ENCODE data around the gene ADGRV1.
"Not testable (repeated sequence)": the region's sequence is repeated elsewhere in the genome, so short reads cannot be mapped to it uniquely, and the experiment has no call there.

The ADGRV1 gene

DNA sequence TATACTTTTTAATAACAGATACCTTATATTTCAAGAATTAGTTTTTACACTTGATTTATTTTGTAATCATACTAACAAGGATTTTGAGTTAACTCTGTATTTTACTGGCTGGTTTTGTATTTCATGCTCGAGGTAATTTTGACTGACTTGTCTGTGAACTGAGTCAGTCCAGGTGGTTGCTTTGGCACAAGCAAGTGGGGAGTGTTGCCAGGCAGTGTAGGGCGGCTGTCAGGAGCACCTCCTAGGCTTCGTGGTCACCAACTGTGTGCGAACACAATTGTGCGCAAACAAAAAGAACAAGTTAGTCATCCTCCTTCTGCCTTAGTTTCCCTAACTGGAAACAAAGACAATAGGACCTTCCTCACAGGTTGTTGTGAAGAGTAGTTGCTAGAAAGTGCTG, 286.3 kb downstream of the ADGRV1 start:
- Mint-ChIP-seq H3K9me3 (no peaks in the 10 kb centered on the region), H3K4me1 (peaks cover 11% of the 10 kb centered on the region), H3K27me3 (peaks cover 34% of the 10 kb centered on the region), H3K4me3 (no peak overlapping the region), H3K27ac (no peak overlapping the region), H3K36me3 (ENCODE audit: low read depth) (no peaks in the 10 kb centered on the region)
- no peak for ATAC-seq
- no peak for DNase-seq

DNA sequence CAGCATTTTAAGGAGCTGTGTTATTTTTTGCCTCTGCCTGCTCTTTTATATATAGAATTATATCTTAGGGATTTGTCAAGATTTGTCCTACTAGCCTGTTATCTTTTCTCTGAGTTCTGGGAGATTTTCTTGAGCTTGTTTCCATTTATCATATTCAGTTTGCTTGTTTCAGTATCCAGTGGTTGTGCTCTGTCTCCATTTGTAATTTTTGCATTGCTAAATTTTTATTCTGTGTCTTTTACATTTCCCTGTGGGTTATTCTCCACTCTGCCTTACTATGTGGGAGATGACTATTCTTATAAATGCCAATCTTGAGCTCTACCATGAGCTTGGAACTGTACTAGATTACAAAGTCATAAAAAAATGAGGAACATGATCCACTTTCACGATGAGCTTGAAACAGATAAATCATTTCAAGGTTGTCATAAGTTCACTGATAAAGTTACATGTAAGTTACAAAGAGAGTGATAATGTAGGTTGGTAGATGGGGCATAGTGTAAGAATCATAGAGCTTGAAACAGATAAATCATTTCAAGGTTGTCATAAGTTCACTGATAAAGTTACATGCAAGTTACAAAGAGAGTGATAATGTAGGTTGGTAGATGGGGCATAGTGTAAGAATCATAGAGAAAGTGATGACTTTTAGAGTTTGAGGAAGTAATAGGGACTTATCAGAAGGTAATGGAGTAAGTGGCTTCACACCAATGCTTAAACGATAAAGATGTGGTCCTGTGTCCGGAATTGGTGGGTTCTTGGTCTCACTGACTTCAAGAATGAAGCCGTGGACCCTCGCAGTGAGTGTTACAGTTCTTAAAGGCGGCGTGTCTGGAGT, 287.3 kb downstream of the ADGRV1 start:
- Mint-ChIP-seq H3K27me3 (peaks cover 26% of the 10 kb centered on the region), H3K27ac (no peak overlapping the region), H3K4me3 (no peak overlapping the region), H3K4me1 (peaks cover 11% of the 10 kb centered on the region), H3K36me3 (ENCODE audit: low read depth) (no peaks in the 10 kb centered on the region), H3K9me3 (no peaks in the 10 kb centered on the region)
- DNase-seq (no peak), ATAC-seq (no peak)

DNA sequence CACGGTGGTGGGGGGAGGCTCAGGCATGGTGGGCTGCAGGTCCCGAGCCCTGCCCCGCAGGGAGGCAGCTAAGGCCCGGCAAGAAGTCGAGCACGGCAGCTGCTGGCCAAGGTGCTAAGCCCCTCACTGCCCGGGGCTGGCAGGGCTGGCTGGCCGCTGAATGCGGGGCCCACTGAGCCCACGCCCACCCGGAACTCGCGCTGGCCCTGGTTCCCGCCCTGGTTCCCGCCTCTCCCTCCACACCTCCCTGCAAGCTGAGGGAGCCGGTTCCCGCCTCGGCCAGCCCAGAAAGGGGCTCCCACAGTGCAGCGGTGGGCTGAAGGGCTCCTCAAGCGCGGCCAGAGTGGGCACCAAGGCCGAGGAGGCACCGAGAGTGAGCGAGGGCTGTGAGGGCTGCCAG, 289.0 kb downstream of the ADGRV1 start:
- H3K4me3 Mint-ChIP-seq; DNase-seq; H3K27ac Mint-ChIP-seq; H3K9me3 Mint-ChIP-seq; ATAC-seq; H3K36me3 Mint-ChIP-seq (ENCODE audit: low read depth): not testable (repeated sequence)
- Mint-ChIP-seq H3K27me3 (peaks cover 20% of the 10 kb centered on the region), H3K4me1 (peaks cover 11% of the 10 kb centered on the region)

GRCh38 chr5:90849939-90850338, 291.3 kb downstream of the ADGRV1 start:
- peaks cover 14% of the 10 kb centered on the region for H3K27me3 Mint-ChIP-seq
- peaks cover 1% of the 10 kb centered on the region for H3K4me1 Mint-ChIP-seq
- H3K9me3 Mint-ChIP-seq, result no peaks in the 10 kb centered on the region
- ATAC-seq (no peak), DNase-seq (no peak)
- H3K4me3 Mint-ChIP-seq, result no peak overlapping the region
- no peaks in the 10 kb centered on the region for H3K36me3 Mint-ChIP-seq (ENCODE audit: low read depth)
- no peak overlapping the region for H3K27ac Mint-ChIP-seq

DNA sequence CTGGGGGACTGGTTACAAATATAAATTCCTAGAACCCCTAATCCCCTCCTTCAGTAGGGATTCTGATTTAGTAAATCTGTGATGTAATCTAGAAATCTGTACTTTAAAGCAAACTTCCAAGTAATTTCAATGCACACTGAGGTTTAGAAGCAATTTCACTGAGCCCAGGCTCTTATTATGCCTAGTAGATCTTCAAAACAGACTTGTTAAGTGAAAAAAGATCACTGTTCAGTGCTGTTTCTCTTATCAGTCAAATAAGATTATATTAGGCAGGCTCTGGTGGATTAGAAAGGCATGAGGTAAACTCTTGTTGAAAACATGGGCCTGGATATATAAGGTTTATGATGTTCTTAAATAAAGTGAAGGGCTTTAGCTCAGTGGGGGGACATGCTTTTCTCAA, 293.9 kb downstream of the ADGRV1 start:
- ATAC-seq, result no peak

GRCh38 chr5:90853750-90854149, 295.2 kb downstream of the ADGRV1 start:
- no peak overlapping the region for H3K4me3 Mint-ChIP-seq
- H3K9me3 Mint-ChIP-seq, result no peaks in the 10 kb centered on the region
- DNase-seq, result no peak
- H3K27ac Mint-ChIP-seq, result no peak overlapping the region
- no peaks in the 10 kb centered on the region for H3K4me1 Mint-ChIP-seq
- H3K36me3 Mint-ChIP-seq (ENCODE audit: low read depth), result no peaks in the 10 kb centered on the region
- no peaks in the 10 kb centered on the region for H3K27me3 Mint-ChIP-seq
- no peak for ATAC-seq

More for the DNA sequence above, 293.9 kb downstream of the ADGRV1 start:
- Mint-ChIP-seq H3K27me3 (no peaks in the 10 kb centered on the region), H3K36me3 (ENCODE audit: low read depth) (no peaks in the 10 kb centered on the region), H3K4me1 (no peaks in the 10 kb centered on the region), H3K9me3 (no peaks in the 10 kb centered on the region), H3K27ac (no peak overlapping the region), H3K4me3 (no peak overlapping the region)
- DNase-seq, result no peak

DNA sequence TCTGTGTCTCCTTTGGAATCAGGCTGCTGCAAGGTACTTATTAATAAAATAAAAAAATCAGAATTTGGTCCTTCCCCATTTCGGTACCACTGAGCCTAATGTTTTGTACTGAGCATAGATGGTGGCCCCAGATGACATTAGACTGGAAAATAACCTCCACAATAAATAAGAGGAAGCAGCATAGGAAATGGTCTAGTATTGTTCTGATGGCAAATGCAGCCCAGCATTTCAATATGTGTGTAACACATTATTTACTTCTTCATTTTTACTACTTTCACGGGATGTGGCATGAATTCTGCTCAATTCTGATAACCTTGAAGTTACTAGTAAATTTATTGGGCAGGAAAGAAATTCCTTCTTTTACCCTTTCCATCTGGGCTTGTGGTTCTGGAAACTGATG, 295.6 kb downstream of the ADGRV1 start:
- no peaks in the 10 kb centered on the region for H3K36me3 Mint-ChIP-seq (ENCODE audit: low read depth)
- H3K27me3 Mint-ChIP-seq, result no peaks in the 10 kb centered on the region
- H3K4me1 Mint-ChIP-seq, result no peaks in the 10 kb centered on the region
- no peaks in the 10 kb centered on the region for H3K9me3 Mint-ChIP-seq
- no peak overlapping the region for H3K4me3 Mint-ChIP-seq
- no peak for DNase-seq
- ATAC-seq, result no peak
- no peak overlapping the region for H3K27ac Mint-ChIP-seq

- Mint-ChIP-seq H3K27ac (no peak overlapping the region), H3K27me3 (no peaks in the 10 kb centered on the region), H3K4me3 (no peak overlapping the region), H3K36me3 (ENCODE audit: low read depth) (no peaks in the 10 kb centered on the region), H3K9me3 (no peaks in the 10 kb centered on the region), H3K4me1 (no peaks in the 10 kb centered on the region)
- DNase-seq, result no peak
- no peak for ATAC-seq
Measured at GRCh38 chr5:90855296-90856010, 296.9 kb downstream of the ADGRV1 start.

GRCh38 chr5:90861843-90862586, 303.4 kb downstream of the ADGRV1 start:
- Mint-ChIP-seq H3K4me3 (no peak overlapping the region), H3K9me3 (no peaks in the 10 kb centered on the region), H3K4me1 (no peaks in the 10 kb centered on the region), H3K27ac (no peak overlapping the region), H3K36me3 (ENCODE audit: low read depth) (no peaks in the 10 kb centered on the region), H3K27me3 (no peaks in the 10 kb centered on the region)
- ATAC-seq, result no peak
- DNase-seq, result no peak

GRCh38 chr5:90865180-90865579, 306.6 kb downstream of the ADGRV1 start:
- Mint-ChIP-seq H3K4me1 (peaks cover 5% of the 10 kb centered on the region), H3K27me3 (peaks cover 17% of the 10 kb centered on the region), H3K27ac (no peak overlapping the region), H3K9me3 (no peaks in the 10 kb centered on the region), H3K4me3 (no peak overlapping the region), H3K36me3 (ENCODE audit: low read depth) (no peaks in the 10 kb centered on the region)
- DNase-seq, result no peak
- ATAC-seq, result no peak

DNA sequence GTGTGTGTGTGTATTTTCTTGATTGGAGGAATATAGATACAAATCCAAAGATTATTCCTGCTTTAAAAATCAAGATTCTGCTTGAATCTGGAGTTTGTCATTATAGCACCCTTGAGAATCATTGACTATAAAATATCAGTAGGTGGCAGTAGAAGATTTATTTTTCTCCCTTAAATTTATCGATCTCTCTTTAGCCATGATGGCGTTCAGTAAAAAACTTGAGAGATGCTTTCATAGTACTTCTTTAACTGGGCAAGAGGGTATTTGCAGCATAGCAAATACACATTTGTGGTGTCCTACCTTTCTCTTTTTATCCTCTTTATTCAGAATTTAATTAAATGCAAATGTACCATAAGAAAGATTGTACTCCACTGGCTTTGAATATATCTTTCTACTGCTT, 307.7 kb downstream of the ADGRV1 start:
- H3K4me3 Mint-ChIP-seq, result no peak overlapping the region
- no peaks in the 10 kb centered on the region for H3K9me3 Mint-ChIP-seq
- H3K36me3 Mint-ChIP-seq (ENCODE audit: low read depth), result no peaks in the 10 kb centered on the region
- no peak overlapping the region for H3K27ac Mint-ChIP-seq
- H3K27me3 Mint-ChIP-seq, result peaks cover 17% of the 10 kb centered on the region
- no peak for ATAC-seq
- H3K4me1 Mint-ChIP-seq, result peaks cover 14% of the 10 kb centered on the region
- no peak for DNase-seq

- Mint-ChIP-seq H3K4me1 (peaks cover 22% of the 10 kb centered on the region), H3K9me3 (no peaks in the 10 kb centered on the region), H3K36me3 (ENCODE audit: low read depth) (no peaks in the 10 kb centered on the region), H3K27me3 (peaks cover 17% of the 10 kb centered on the region), H3K4me3 (no peak overlapping the region), H3K27ac (no peak overlapping the region)
- ATAC-seq, result no peak
- DNase-seq, result no peak
Measured at GRCh38 chr5:90866915-90867731, 308.5 kb downstream of the ADGRV1 start.

- Mint-ChIP-seq H3K9me3 (no peaks in the 10 kb centered on the region), H3K27me3 (peaks cover 17% of the 10 kb centered on the region), H3K36me3 (ENCODE audit: low read depth) (no peaks in the 10 kb centered on the region), H3K27ac (no peak overlapping the region), H3K4me3 (no peak overlapping the region), H3K4me1 (peaks cover 38% of the 10 kb centered on the region)
- DNase-seq, result no peak
- no peak for ATAC-seq
Measured at GRCh38 chr5:90868799-90869198, 310.2 kb downstream of the ADGRV1 start.

GRCh38 chr5:90871391-90871991, 312.9 kb downstream of the ADGRV1 start:
- ATAC-seq, result peak; percentile 40
- H3K27ac Mint-ChIP-seq, result peak overlapping the region; percentile 51
- no peaks in the 10 kb centered on the region for H3K9me3 Mint-ChIP-seq
- H3K4me1 Mint-ChIP-seq, result peaks cover 46% of the 10 kb centered on the region
- H3K4me3 Mint-ChIP-seq, result peak overlapping the region; percentile 32
- H3K27me3 Mint-ChIP-seq, result peaks cover 33% of the 10 kb centered on the region
- H3K36me3 Mint-ChIP-seq (ENCODE audit: low read depth), result no peaks in the 10 kb centered on the region
- DNase-seq, result no peak
